A549 (cell line): ENCODE measurements around the gene SLC22A17. TPM values are rescaled to one million over a fixed set of nuclear protein-coding genes. Genes with fewer than 3 reads are reported as not detected.
"Not testable (repeated sequence)": the region's sequence is repeated elsewhere in the genome, so short reads cannot be mapped to it uniquely, and the experiment has no call there.

Experiments used
- ATAC-seq, 2 experiments: fragments of 200-7000 bp in 1 of 2; fragments of >200 bp in 1 of 2; cut with Nextera tagmentation in 1 of 2; cut with Tn5 transposase in 1 of 2; 3 replicates each; pipeline versions ENCODE4 v1.8.0 to v1.9.1; 2018 to 2020; ENCODE audit warnings: mild to moderate bottlenecking in 1 of 2, moderate library complexity in 1 of 2
- CTCF ChIA-PET: fragments of 300-600 bp; sonication (Branson Sonifier 250); formaldehyde crosslinking; extraction: SDS; loops from one replicate; lab custom pipeline; 2021; ENCODE audit warnings: antibody characterized with exemption, inconsistent platforms; lab: Yijun Ruan, JAX
- POLR2A ChIA-PET: fragments of 350-600 bp; formaldehyde crosslinking; extraction: SDS; loops from one replicate; lab custom pipeline; 2021; ENCODE audit warnings: antibody characterized with exemption, inconsistent platforms; lab: Yijun Ruan, JAX
- DNase-seq, 2 experiments: peaks; one replicate each; pipeline versions ENCODE4 v3.0.0 to v3.0.0-alpha.2; 2011 to 2016; ENCODE audit warnings: low read depth in 1 of 2, low spot score in 1 of 2
- FAIRE-seq: peaks from 2 replicates; lab custom pipeline; 2011; peaks lifted over from hg19 to GRCh38; lab: Jason Lieb, UNC
- H3K27ac ChIP-seq, 2 experiments: fragments of >200 bp; sonication (Bioruptor Twin); formaldehyde crosslinking; 3 replicates each; pipeline ENCODE4 v1.5.1; 2016 to 2017
- H3K4me1 ChIP-seq: fragments of >200 bp; sonication (Bioruptor Twin); formaldehyde crosslinking; 3 replicates; pipeline ENCODE4 v1.6.1; 2016
- H3K4me2 ChIP-seq: fragments of >200 bp; sonication (Bioruptor Twin); formaldehyde crosslinking; 3 replicates; pipeline ENCODE4 v1.6.1; 2016
- H3K4me3 ChIP-seq: fragments of >200 bp; sonication (Bioruptor Twin); formaldehyde crosslinking; 3 replicates; pipeline ENCODE4 v1.5.1; 2016
- H3K9me3 ChIP-seq: fragments of >200 bp; sonication (Bioruptor Twin); formaldehyde crosslinking; 3 replicates; pipeline ENCODE4 v1.6.1; 2016
- CBX2 ChIP-seq: fragments of 200-600 bp; sonication (generic); IDR thresholded peaks from 2 replicates; pipeline ENCODE4 v1.6.1; 2016; ENCODE audit warnings: low read depth, mild to moderate bottlenecking, borderline replicate concordance
- CBX8 ChIP-seq: fragments of 200-600 bp; sonication (generic); IDR thresholded peaks from 2 replicates; pipeline ENCODE4 v1.6.1; 2016
- CEBPB ChIP-seq, 2 experiments: fragments of >200 bp in 1 of 2; sonication (Bioruptor Twin) in 1 of 2; formaldehyde crosslinking in 1 of 2; IDR thresholded peaks; 2 replicates each; pipeline ENCODE4 v1.6.1; 2012 to 2016
- CHD2 ChIP-seq: fragments of 150-350 bp; IDR thresholded peaks from 2 replicates; pipeline ENCODE4 v1.6.1; 2014; ENCODE audit warnings: low read length; ENCODE audit not compliant: partially characterized antibody
- EP300 ChIP-seq, 2 experiments: fragments of >200 bp; sonication (Bioruptor Twin); formaldehyde crosslinking; IDR thresholded peaks; 2 replicates in 1 of 2; 3 replicates in 1 of 2; pipeline ENCODE4 v1.6.1; 2016 to 2017
- FOSL2 ChIP-seq, 2 experiments: fragments of 450-650 bp in 1 of 2; fragments of >200 bp in 1 of 2; sonication (Bioruptor Twin) in 1 of 2; formaldehyde crosslinking; IDR thresholded peaks; 2 replicates each; pipeline versions ENCODE4 v1.5.0 to v1.6.1; 2016 to 2020; ENCODE audit warnings: mild to moderate bottlenecking in 1 of 2, moderate library complexity in 1 of 2
- GATA3 ChIP-seq: IDR thresholded peaks from 2 replicates; pipeline ENCODE4 v1.6.1; 2012; ENCODE audit warnings: borderline replicate concordance
- HDAC2 ChIP-seq: fragments of 200-600 bp; sonication (generic); IDR thresholded peaks from 2 replicates; pipeline ENCODE4 v1.6.1; 2016
- HEYL ChIP-seq: fragments of 250-450 bp; sonication (Bioruptor Pico); IDR thresholded peaks from 2 replicates; pipeline ENCODE4 v1.8.0; 2021; ENCODE audit warnings: mild to moderate bottlenecking, moderate library complexity
- HOXB13 ChIP-seq: fragments of 250-450 bp; sonication (Bioruptor Pico); IDR thresholded peaks from 2 replicates; pipeline ENCODE4 v1.5.0; 2020; ENCODE audit warnings: low read depth, mild to moderate bottlenecking, moderate library complexity
- HOXB5 ChIP-seq: fragments of 250-450 bp; sonication (Bioruptor Pico); IDR thresholded peaks from 2 replicates; pipeline ENCODE4 v1.5.0; 2020; ENCODE audit warnings: mild to moderate bottlenecking, moderate library complexity
- MAZ ChIP-seq: fragments of 150-350 bp; IDR thresholded peaks from 2 replicates; pipeline ENCODE4 v1.6.1; 2014; ENCODE audit warnings: antibody characterized with exemption, low read depth, low read length, borderline replicate concordance
- NPAS2 ChIP-seq: fragments of 250-450 bp; sonication (Bioruptor Pico); IDR thresholded peaks from 2 replicates; pipeline ENCODE4 v1.8.0; 2022; ENCODE audit warnings: mild to moderate bottlenecking, moderate library complexity, borderline replicate concordance
- POLR2A ChIP-seq: IDR thresholded peaks from 2 replicates; pipeline ENCODE4 v1.6.1; 2012; ENCODE audit warnings: mild to moderate bottlenecking, low read length
- RCOR1 ChIP-seq: fragments of 150-350 bp; IDR thresholded peaks from 2 replicates; pipeline ENCODE4 v1.6.1; 2014; ENCODE audit warnings: antibody characterized with exemption, low read length, low read depth
- SREBF2 ChIP-seq: fragments of 450-650 bp; IDR thresholded peaks from 2 replicates; pipeline ENCODE4 v1.6.1; 2014; ENCODE audit warnings: mild to moderate bottlenecking, moderate library complexity
- USF2 ChIP-seq: fragments of 450-650 bp; IDR thresholded peaks from 2 replicates; pipeline ENCODE4 v1.6.1; 2014; ENCODE audit warnings: antibody characterized with exemption
- ZC3H11A ChIP-seq: fragments of 450-650 bp; IDR thresholded peaks from 2 replicates; pipeline ENCODE4 v1.6.1; 2014; ENCODE audit warnings: antibody characterized with exemption, mild to moderate bottlenecking
- ZNF302 ChIP-seq: fragments of 250-450 bp; sonication (Bioruptor Pico); IDR thresholded peaks from 2 replicates; pipeline ENCODE4 v1.9.0; 2021; ENCODE audit warnings: inconsistent platforms, mild to moderate bottlenecking, moderate library complexity
- ZSCAN20 ChIP-seq: fragments of 250-450 bp; sonication (Bioruptor Pico); IDR thresholded peaks from 2 replicates; pipeline ENCODE4 v1.8.0; 2022; ENCODE audit warnings: mild to moderate bottlenecking, moderate library complexity
- WGBS: methylation state at CpG from one replicate; pipeline ENCODE4 v1.1.6; 2017; ENCODE audit errors: missing lambda C conversion rate; 5-methylcytosine and 5-hydroxymethylcytosine counted together
- polyA plus RNA-seq, 4 experiments: library from polyadenylated mRNA; depleted of rRNA in 3 of 4; stranded (reverse); fragments of >200 nt; fragmentation: RNase III in 1 of 4; extraction: RNeasy Plus Mini Kit Qiagen cat#74134 plus additional on column Dnase treatment in 1 of 4; gene quantifications; 2 replicates in 3 of 4; 3 replicates in 1 of 4; pipeline ENCODE4 v1.2.3, GENCODE V29; 2011 to 2017
- TF ChIP-seq, protein P1 (sequence below): fragments of >200 bp; sonication (Bioruptor Twin); formaldehyde crosslinking; IDR thresholded peaks from 2 replicates; pipeline ENCODE4 v1.6.1; 2016
- TF ChIP-seq, protein P2 (sequence below): fragments of >200 bp; sonication (Bioruptor Twin); formaldehyde crosslinking; IDR thresholded peaks from 3 replicates; pipeline ENCODE4 v1.6.1; 2016
- TF ChIP-seq, protein P3 (sequence below): fragments of 150-350 bp; IDR thresholded peaks from 2 replicates; pipeline ENCODE4 v1.6.1; 2014; ENCODE audit warnings: low read depth, mild to moderate bottlenecking, low read length

SLC22A17 gene
- polyA plus RNA-seq, 2 of the 4 experiments (the other 2 are of a cell fraction): 3.5 to 8.4 TPM

- DNase-seq: no peak
- Histone ChIP-seq H3K27ac (no peak overlapping the region), H3K4me2 (no peak overlapping the region), H3K4me3 (no peak overlapping the region), H3K4me1 (no peaks in the 10 kb centered on the region), H3K9me3 (no peaks in the 10 kb centered on the region)
- ATAC-seq: no peak
- POLR2A ChIA-PET: no interaction called here
- WGBS: 43% methylated on average over 7 of the region's 7 CpGs
- TF ChIP-seq ZNF302 (CRISPR knock-in tag): no peak
- no peak for TF ChIP-seq SREBF2
- TF ChIP-seq, protein P1, sequence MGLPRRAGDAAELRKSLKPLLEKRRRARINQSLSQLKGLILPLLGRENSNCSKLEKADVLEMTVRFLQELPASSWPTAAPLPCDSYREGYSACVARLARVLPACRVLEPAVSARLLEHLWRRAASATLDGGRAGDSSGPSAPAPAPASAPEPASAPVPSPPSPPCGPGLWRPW: no peak
- TF ChIP-seq, protein P2, sequence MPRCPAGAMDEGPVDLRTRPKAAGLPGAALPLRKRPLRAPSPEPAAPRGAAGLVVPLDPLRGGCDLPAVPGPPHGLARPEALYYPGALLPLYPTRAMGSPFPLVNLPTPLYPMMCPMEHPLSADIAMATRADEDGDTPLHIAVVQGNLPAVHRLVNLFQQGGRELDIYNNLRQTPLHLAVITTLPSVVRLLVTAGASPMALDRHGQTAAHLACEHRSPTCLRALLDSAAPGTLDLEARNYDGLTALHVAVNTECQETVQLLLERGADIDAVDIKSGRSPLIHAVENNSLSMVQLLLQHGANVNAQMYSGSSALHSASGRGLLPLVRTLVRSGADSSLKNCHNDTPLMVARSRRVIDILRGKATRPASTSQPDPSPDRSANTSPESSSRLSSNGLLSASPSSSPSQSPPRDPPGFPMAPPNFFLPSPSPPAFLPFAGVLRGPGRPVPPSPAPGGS: no peak
- no peak for TF ChIP-seq MAZ
- no peak for TF ChIP-seq EP300 (IDR thresholded peaks at IDR 0.05)
- no peak for TF ChIP-seq HEYL (CRISPR knock-in tag)
- no peak for TF ChIP-seq RCOR1
- TF ChIP-seq HOXB13 (CRISPR knock-in tag): no peak
- TF ChIP-seq CBX8: no peak
- TF ChIP-seq, protein P3, sequence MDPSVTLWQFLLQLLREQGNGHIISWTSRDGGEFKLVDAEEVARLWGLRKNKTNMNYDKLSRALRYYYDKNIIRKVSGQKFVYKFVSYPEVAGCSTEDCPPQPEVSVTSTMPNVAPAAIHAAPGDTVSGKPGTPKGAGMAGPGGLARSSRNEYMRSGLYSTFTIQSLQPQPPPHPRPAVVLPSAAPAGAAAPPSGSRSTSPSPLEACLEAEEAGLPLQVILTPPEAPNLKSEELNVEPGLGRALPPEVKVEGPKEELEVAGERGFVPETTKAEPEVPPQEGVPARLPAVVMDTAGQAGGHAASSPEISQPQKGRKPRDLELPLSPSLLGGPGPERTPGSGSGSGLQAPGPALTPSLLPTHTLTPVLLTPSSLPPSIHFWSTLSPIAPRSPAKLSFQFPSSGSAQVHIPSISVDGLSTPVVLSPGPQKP: no peak
- TF ChIP-seq FOSL2 (IDR thresholded peaks at IDR 0.05): no peak
- TF ChIP-seq FOSL2 (CRISPR knock-in tag; IDR thresholded peaks at IDR 0.05): no peak
- TF ChIP-seq GATA3: no peak
- no peak for TF ChIP-seq ZSCAN20 (CRISPR knock-in tag)
- no peak for TF ChIP-seq POLR2A
- no peak for TF ChIP-seq ZC3H11A
- no peak for TF ChIP-seq CBX2
- CTCF ChIA-PET: interaction anchor here (1.0 to 12.5 kb wide), 4 partner anchors 12 to 65 kb away, joined by 3 to 106 read pairs (median 3); partner anchors contain the start of gene CMTM5
- no peak for FAIRE-seq
Measured at GRCh38 chr14:23392613-23393012, 39.9 kb upstream of the SLC22A17 start.

GRCh38 chr14:23389871-23390270, 37.2 kb upstream of the SLC22A17 start:
- H3K27ac ChIP-seq, H3K9me3 ChIP-seq, H3K4me1 ChIP-seq, ATAC-seq, H3K4me3 ChIP-seq, POLR2A ChIA-PET, DNase-seq, H3K4me2 ChIP-seq, FAIRE-seq: not testable (repeated sequence)
- CTCF ChIA-PET: interaction anchor here (12.5 kb wide), 1 partner anchor 10 kb away, joined by 106 read pairs; the partner anchor contains the start of gene CMTM5
- 39% methylated on average over 4 of the region's 19 CpGs for WGBS

GRCh38 chr14:23389396-23389795, 36.7 kb upstream of the SLC22A17 start:
- H3K4me1 ChIP-seq: no peaks in the 10 kb centered on the region
- DNase-seq (no peak), ATAC-seq (no peak), FAIRE-seq (no peak)
- 64% methylated on average over 8 of the region's 12 CpGs for WGBS
- no peak overlapping the region for H3K4me2 ChIP-seq
- H3K4me3 ChIP-seq: no peak overlapping the region
- no peak overlapping the region for H3K27ac ChIP-seq
- CTCF ChIA-PET: interaction anchor here (0.7 to 12.5 kb wide), 2 partner anchors 9 to 60 kb away, joined by 3 to 106 read pairs; partner anchors contain the start of gene CMTM5
- TF ChIP-seq CHD2: no peak
- no peak for TF ChIP-seq USF2
- no peak for TF ChIP-seq HDAC2
- TF ChIP-seq NPAS2 (CRISPR knock-in tag): no peak
- TF ChIP-seq CEBPB (IDR thresholded peaks at IDR 0.05): no peak
- no peak for TF ChIP-seq HOXB5 (CRISPR knock-in tag)
- POLR2A ChIA-PET: no interaction called here
- H3K9me3 ChIP-seq: no peaks in the 10 kb centered on the region
